GM12873 (cell line): ENCODE measurements around the gene HSFX2.
"Not testable (repeated sequence)": the region's sequence is repeated elsewhere in the genome, so short reads cannot be mapped to it uniquely, and the experiment has no call there.

ENCODE experiments used
- CTCF ChIP-seq: IDR thresholded peaks from 2 replicates; pipeline ENCODE4 v1.5.1; 2012; ENCODE audit warnings: low read depth, mild to moderate bottlenecking, moderate library complexity, low read length, control low read depth; ENCODE audit not compliant: insufficient read depth; ENCODE audit errors: missing control alignments

The HSFX2 gene

GRCh38 chrX:149595214-149595613, at the start of gene HSFX2:
Gene HSFX2, minus strand, starts transcription at chrX:149595314. Its CDS starts 614 bp downstream, at chrX:149594700.
- not testable (repeated sequence) for TF ChIP-seq CTCF

GRCh38 chrX:149643496-149643895, 48.4 kb upstream of the HSFX2 start:
- no peak for TF ChIP-seq CTCF

- no peak for TF ChIP-seq CTCF
These were observed 46.7 kb upstream of the HSFX2 start for GRCh38 chrX:149641835-149642234.

GRCh38 chrX:149641432-149641831, 46.3 kb upstream of the HSFX2 start:
- no peak for TF ChIP-seq CTCF

GRCh38 chrX:149639568-149639967, 44.5 kb upstream of the HSFX2 start:
- TF ChIP-seq CTCF = no peak

- no peak for TF ChIP-seq CTCF
These were observed 43.7 kb upstream of the HSFX2 start for GRCh38 chrX:149638860-149639259.

- no peak for TF ChIP-seq CTCF
These were observed 38.4 kb upstream of the HSFX2 start for GRCh38 chrX:149633511-149633910.
